DOHH2 (cell line): Measurements from ENCODE around the gene WWC1.

ENCODE experiments used
- EZH2phosphoT487 ChIP-seq: fragments of 200-600 bp; sonication (generic); IDR thresholded peaks from 2 replicates; pipeline ENCODE4 v1.6.1; 2017; ENCODE audit warnings: borderline replicate concordance, mild to moderate bottlenecking, antibody characterized with exemption, low read length, moderate library complexity, mixed read lengths
- TF ChIP-seq, protein P1 (sequence below): fragments of 200-600 bp; sonication (generic); IDR thresholded peaks from one replicate; pipeline ENCODE4 v1.5.1; 2014; ENCODE audit warnings: antibody characterized with exemption, mild to moderate bottlenecking, low read depth, low read length; ENCODE audit not compliant: poor library complexity, severe bottlenecking

DNA sequence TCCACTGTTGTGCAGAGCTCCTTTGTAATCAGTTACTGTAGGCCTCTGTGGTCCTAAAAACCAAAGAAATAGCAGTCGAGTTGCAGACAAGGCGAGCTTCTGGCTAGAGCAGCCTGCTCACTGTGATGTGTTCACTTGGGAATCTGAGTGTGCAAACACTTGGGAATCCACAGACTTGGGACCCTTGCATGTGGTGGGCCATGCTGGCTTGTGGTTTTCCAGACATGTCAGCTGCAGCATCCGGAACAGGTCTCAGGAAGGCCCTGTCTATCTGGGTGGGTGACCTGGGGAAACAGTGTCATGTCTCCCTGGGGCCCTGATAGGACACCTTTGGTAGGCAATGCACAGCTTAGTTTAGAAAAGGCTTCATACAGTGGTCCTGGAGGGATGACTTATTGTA is 66.4 kb downstream of the WWC1 start:
- TF ChIP-seq, protein P1, sequence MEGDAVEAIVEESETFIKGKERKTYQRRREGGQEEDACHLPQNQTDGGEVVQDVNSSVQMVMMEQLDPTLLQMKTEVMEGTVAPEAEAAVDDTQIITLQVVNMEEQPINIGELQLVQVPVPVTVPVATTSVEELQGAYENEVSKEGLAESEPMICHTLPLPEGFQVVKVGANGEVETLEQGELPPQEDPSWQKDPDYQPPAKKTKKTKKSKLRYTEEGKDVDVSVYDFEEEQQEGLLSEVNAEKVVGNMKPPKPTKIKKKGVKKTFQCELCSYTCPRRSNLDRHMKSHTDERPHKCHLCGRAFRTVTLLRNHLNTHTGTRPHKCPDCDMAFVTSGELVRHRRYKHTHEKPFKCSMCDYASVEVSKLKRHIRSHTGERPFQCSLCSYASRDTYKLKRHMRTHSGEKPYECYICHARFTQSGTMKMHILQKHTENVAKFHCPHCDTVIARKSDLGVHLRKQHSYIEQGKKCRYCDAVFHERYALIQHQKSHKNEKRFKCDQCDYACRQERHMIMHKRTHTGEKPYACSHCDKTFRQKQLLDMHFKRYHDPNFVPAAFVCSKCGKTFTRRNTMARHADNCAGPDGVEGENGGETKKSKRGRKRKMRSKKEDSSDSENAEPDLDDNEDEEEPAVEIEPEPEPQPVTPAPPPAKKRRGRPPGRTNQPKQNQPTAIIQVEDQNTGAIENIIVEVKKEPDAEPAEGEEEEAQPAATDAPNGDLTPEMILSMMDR: no peak
- TF ChIP-seq EZH2phosphoT487: no peak
